NCI-H2081 (cell line): ENCODE results near the gene HECTD2.
"Not testable (repeated sequence)": the region's sequence is repeated elsewhere in the genome, so short reads cannot be mapped to it uniquely, and the experiment has no call there.

Experiments
- DNase-seq, 2 experiments: peaks; one replicate each; lab custom pipeline; 2025; lab: John Stamatoyannopoulos, UW

Gene HECTD2, protein sequence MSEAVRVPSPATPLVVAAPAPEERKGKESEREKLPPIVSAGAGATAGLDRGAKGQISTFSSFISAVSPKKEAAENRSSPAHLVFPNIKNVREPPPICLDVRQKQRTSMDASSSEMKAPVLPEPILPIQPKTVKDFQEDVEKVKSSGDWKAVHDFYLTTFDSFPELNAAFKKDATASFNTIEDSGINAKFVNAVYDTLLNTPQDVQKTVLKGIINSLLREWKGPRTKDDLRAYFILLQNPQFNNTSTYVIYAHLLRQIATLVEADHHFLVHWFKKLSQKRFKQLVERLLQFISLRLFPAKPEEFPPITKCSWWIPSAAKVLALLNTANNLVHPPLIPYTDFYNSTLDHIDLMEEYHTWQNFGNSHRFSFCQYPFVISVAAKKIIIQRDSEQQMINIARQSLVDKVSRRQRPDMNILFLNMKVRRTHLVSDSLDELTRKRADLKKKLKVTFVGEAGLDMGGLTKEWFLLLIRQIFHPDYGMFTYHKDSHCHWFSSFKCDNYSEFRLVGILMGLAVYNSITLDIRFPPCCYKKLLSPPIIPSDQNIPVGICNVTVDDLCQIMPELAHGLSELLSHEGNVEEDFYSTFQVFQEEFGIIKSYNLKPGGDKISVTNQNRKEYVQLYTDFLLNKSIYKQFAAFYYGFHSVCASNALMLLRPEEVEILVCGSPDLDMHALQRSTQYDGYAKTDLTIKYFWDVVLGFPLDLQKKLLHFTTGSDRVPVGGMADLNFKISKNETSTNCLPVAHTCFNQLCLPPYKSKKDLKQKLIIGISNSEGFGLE

GRCh38 chr10:91409869-91410637 lies at the start of gene HECTD2:
HECTD2 (plus strand) TSS chr10:91410344; CDS start chr10:91410439, 95 bp downstream.
- DNase-seq = peak; percentile 56 to 69

- no peak for DNase-seq
Observed at GRCh38 chr10:91360461-91360860, 49.7 kb upstream of the HECTD2 start.

DNA sequence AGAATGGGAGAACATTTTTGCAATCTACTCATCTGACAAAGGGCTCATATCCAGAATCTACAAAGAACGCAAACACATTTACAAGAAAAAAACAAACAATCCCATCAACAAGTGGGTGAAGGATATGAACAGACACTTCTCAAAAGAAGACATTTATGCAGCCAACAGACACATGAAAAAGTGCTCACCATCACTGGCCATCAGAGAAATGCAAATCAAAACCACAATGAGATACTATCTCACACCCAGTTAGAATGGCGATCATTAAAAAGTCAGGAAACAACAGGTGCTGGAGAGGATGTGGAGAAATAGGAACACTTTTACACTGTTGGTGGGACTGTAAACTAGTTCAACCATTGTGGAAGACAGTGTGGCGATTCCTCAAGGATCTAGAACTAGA lies 44.6 kb upstream of the HECTD2 start:
- DNase-seq = not testable (repeated sequence)

DNA sequence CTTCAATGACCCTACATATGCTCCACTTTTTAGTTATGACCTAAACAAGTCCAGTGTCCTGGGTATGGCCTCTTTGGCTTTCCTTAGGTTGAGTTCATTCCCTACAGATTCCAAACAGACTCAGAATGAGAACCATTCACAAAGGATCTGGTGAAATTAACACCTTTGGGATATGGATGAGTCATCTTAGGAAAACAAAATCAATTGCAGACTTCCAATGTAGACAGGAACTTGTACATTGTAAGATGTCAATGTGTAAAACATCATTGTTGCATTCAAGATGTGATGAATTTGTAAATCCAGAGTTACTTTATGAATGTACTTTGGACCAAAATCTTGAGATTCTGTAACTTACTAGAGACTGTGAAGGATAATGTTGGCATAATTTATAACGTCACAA lies 43.4 kb upstream of the HECTD2 start:
- DNase-seq = no peak

- no peak for DNase-seq
Observed at GRCh38 chr10:91367127-91367531, 43.0 kb upstream of the HECTD2 start.

GRCh38 chr10:91367558-91367957 lies 42.6 kb upstream of the HECTD2 start:
- DNase-seq = no peak

- DNase-seq = peak in 1 of 2 experiments; percentile 23
Observed at GRCh38 chr10:91369978-91370589, 40.1 kb upstream of the HECTD2 start.

DNA sequence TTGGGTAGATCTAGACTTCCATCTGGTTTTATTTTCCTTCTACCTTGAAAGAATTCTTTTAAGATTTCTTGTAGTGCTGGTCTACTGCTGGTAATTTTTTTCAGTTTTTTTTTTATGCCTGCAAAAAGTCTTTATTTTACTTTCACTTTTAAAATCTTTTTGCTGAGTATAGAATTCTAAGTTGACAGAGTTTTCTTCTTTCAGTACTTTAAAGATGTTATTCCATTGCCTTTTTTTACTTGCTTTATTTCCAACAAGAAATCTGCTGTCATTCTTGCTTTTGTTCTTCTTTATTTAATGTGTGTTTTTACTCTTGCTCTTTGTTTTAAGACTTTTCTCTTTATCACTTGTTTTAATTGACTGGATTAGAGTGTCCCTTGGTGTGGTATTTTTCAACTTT lies 36.1 kb upstream of the HECTD2 start:
- no peak for DNase-seq

DNA sequence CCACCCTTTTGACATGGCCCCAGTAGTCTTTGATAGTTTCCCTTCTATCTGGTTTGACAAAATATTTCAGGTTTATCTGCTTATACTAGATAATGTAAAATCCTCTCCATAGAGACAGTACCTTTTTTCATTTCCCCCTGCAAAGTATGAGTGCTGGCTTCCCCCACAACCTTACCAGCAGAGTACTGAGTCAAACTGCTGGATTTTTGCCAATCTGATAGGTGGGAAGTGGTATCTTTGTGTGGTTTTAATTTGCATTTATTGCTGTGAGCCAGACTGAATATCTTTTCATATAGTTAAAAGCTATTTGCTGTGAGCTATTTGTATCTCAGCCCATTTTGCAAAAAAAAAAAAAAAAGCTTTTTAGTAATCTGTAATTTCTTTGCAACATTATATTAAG lies 32.1 kb upstream of the HECTD2 start:
- peak in 1 of 2 experiments; percentile 1 for DNase-seq

GRCh38 chr10:91380873-91381256 lies 29.3 kb upstream of the HECTD2 start:
- no peak for DNase-seq

DNA sequence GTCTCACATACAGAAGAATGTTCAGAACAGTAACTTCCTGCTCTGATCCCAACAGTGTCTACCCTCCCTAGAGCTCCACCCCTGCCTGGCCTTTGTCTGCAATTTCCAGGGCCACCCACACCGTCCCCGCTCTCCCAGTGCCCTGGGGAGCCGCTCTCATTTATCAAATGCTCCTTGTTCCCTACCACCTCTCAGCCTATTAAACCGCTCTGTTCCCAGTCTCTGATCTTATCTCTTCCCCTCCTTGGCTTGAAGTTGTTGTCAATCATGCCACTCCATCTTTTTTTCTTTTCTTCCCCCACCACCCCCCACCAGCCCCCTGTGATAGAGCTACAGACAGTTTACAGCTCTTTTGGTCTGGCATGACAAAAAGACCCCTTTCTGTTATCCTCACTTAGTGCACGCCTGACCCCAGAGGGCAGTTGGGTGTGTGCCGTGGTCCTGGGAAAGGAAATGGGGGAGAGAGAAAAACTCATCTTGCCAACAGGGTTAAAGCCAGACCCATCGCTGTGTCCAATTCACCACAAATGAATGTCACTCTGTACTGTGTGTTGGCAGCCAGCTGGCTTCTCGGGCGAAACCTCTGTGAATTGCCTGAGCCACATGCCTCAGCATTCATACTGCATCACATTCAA lies 28.8 kb upstream of the HECTD2 start:
- no peak for DNase-seq

- no peak for DNase-seq
Observed at GRCh38 chr10:91385306-91386085, 24.6 kb upstream of the HECTD2 start.

DNA sequence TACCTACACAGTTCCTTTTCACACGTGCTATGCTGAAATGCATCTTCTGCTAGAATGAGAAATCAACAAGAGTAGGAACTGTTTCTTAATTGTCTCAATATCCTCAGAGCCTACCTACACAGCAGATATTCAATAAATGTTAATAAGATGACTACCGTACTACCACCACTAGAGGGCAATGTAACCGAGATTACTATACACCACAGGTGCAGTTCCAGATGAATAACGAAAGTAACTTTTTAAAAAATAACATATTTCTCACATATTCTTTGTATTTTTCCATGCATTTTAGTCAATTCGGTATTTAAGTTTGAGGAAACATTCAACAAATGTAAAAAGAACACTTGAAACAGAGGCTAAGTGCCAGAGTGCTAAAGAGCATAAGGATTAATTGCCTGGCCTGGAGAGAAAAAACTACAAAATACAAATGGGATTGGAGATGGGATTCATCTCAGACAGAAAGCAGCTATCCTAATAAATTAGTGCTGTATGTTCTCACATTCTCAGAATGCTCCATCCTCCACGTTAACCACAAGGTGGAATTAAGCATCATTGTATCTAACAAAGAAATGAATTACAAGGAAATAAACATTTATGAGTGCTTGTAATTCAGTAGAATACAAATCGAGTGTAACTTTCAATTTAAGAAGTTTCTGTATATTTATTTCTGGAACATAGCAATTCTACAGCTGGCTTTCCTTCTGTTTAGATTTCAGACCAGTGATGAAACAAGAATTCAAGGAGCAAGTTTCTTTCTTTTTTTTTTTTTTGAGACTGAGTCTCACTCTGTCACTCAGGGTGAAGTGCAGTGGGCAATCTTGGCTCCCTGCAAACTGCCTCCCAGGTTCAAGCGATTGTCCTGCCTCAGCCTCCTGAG lies 20.3 kb upstream of the HECTD2 start:
- peak; percentile 59 to 61 for DNase-seq

DNA sequence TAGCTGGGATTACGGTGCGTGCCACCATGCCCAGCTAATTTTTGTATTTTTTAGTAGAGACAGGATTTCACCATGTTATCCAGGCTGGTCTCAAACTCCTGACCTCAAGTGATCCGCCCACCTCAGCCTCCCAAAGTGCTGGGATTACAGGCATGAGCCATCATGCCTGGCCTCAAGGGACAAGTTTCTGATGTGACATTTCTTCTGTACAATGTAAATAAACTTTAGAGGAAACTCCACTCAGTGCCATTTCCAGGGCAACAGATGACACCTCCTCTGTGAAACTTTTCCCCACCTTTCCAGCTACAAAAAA lies 19.7 kb upstream of the HECTD2 start:
- DNase-seq = not testable (repeated sequence)

DNA sequence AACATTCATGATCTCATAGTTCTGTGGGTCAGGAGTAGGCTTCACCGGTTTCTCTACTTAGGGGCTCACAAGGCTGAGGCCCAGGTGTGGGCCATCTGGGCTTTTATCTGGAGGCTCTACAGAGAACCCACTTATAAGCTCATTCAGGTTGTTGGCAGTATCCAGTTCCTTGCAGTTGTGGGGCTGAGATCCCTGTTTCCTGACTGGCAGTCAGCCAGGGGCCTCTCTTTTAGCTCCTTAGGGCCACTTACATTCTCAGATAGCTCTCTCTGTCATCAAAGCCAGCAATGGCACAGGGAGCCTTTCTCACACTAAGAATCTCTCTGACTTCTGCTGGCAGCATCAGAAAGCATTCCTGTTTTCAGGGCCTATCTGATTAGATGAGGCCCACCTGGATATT lies 18.2 kb upstream of the HECTD2 start:
- DNase-seq = no peak

DNA sequence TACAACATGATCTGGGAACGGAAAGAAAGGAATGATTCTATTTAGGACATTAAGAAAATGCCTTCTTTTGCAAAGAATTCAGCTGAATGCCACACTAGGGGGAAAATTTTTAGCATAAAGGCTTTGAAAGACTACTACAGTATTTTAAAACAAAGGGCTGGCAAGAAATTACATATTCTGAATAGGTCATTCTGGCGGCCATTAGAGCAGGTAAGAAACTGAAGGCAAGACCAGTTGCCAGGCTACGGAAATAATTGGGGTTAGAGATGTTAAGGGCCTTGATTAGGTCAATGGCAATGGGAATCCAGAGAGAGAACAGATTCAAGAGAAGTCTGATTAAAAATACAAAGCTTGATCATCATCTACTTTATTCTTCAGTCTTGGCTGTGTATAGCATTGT lies 3.8 kb upstream of the HECTD2 start:
- DNase-seq = no peak

DNA sequence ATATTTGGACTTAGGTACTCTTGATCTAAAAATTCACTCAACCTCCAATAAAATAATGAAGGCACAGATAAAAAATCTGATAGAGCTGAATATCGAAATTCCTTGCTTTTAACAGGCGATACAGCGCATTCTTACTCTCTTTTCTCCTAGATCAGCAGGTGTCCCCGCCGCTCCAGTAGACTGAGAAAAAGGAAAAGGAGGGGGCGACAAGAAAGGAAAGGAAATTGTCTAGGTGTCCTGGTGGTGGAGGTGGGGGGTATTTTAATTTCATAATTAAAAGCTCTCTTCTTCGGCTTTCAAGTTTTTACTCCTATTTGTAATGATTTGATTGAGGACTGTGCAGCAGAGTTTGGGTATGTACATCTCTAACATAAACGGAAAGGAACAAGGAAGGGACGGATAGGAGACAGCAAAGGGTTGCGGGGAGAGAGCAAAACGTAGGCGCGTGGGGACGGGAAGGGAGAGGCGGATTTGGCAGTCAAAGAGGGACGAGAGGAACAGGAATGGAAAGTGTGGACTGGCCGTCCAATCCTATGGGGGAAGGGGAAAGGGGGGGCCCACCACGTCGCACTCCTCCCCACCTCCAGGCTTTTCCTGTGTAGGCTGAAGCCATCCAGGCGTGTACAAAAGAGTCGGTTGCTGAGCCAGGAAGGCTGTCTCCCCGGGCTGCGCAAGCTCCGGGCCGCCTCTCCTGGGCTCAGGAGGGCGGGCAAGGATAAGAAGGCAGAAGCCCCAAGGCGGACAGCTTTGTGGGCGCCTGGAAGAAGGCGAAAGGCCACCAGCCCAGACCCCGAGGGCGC lies 875 bp upstream of the HECTD2 start:
- peak; percentile 78 to 87 for DNase-seq

- no peak for DNase-seq
Observed at GRCh38 chr10:91410638-91411371, 661 bp downstream of the HECTD2 start.
